Duodenal mucosa (tissue), 2 donors: ENCODE data around the gene AK9.

Source experiments
- H3K27ac ChIP-seq: one replicate; pipeline ENCODE4 v1.7.0; 2013; ENCODE audit warnings: low read depth, low read length
- H3K27me3 ChIP-seq, 2 donors: one replicate each; pipeline ENCODE4 v1.7.0; 2013; ENCODE audit warnings: low read length in 2 of 2, control low read depth in 1 of 2; ENCODE audit not compliant: insufficient read depth in 2 of 2, control insufficient read depth in 1 of 2
- H3K36me3 ChIP-seq, 2 donors: one replicate each; pipeline ENCODE4 v1.7.0; 2013; ENCODE audit warnings: low read length in 2 of 2, control low read depth in 1 of 2; ENCODE audit not compliant: insufficient read depth in 2 of 2, control insufficient read depth in 1 of 2
- H3K4me1 ChIP-seq, 2 donors: one replicate each; pipeline ENCODE4 v1.7.0; 2013; ENCODE audit warnings: low read length in 2 of 2, control low read depth in 1 of 2; ENCODE audit not compliant: insufficient read depth in 2 of 2, control insufficient read depth in 1 of 2
- H3K4me3 ChIP-seq, 2 donors: one replicate each; pipeline ENCODE4 v1.7.0; 2013; ENCODE audit warnings: low read length in 2 of 2, low read depth in 1 of 2
- H3K9ac ChIP-seq, 2 donors: one replicate each; pipeline ENCODE4 v1.7.0; 2013; ENCODE audit warnings: low read length in 2 of 2, low read depth in 1 of 2
- H3K9me3 ChIP-seq, 2 donors: one replicate each; pipeline ENCODE4 v1.7.0; 2013; ENCODE audit warnings: low read length in 2 of 2, control low read depth in 1 of 2; ENCODE audit not compliant: control insufficient read depth in 1 of 2

Gene AK9

DNA sequence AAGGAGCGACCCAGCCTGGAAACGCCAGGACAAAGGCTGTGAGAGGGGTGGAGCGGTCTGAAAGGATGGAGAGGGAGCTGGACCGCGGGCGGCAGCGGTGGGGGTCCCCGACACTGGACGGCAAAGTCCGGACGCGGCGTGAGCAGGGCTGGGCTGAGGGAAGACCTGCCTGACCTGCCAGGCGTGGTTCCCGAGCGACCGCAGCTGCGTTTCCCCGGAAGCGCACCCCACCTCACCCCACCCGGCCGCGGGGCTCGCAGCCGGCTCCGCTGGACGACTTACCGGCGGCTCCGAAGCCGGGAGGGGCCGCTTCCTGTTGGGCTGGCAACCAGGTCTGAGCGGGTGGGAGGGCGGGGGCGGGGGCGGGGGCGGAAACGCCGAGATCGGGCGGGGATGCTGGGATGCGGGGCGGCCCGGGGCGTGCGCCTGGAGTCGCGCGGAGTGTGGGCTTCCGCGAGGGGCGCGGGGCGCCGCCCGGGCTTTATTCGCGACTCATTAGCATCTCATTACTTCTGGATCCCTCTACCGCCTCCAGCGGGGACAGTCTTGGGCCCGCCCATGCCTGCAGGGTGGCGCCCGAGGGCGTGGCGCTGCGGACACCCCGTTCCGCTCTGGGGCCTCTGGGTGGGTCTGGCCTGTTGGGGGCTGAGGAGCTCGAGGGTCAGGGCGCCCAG is 235.4 kb downstream of the AK9 start, which contains the start of gene MICAL1:
Gene MICAL1 (minus strand): TSS at position 336 of the 674 bp plus-strand sequence. CDS start 1,576 bp downstream, outside the sequence.
- peak within 1 kb of the TSS; percentile 83 for H3K27ac ChIP-seq
- peaks cover 35 to 47% of the 10 kb centered on the region in 2 donors for H3K4me1 ChIP-seq
- H3K36me3 ChIP-seq = peaks cover 11 to 22% of the 10 kb centered on the region in 2 donors
- peak within 1 kb of the TSS; percentile 80 to 94 for H3K4me3 ChIP-seq
- no peaks in the 10 kb centered on the region for H3K9me3 ChIP-seq
- H3K9ac ChIP-seq = peak within 1 kb of the TSS; percentile 85 to 96
- H3K27me3 ChIP-seq = no peaks in the 10 kb centered on the region

DNA sequence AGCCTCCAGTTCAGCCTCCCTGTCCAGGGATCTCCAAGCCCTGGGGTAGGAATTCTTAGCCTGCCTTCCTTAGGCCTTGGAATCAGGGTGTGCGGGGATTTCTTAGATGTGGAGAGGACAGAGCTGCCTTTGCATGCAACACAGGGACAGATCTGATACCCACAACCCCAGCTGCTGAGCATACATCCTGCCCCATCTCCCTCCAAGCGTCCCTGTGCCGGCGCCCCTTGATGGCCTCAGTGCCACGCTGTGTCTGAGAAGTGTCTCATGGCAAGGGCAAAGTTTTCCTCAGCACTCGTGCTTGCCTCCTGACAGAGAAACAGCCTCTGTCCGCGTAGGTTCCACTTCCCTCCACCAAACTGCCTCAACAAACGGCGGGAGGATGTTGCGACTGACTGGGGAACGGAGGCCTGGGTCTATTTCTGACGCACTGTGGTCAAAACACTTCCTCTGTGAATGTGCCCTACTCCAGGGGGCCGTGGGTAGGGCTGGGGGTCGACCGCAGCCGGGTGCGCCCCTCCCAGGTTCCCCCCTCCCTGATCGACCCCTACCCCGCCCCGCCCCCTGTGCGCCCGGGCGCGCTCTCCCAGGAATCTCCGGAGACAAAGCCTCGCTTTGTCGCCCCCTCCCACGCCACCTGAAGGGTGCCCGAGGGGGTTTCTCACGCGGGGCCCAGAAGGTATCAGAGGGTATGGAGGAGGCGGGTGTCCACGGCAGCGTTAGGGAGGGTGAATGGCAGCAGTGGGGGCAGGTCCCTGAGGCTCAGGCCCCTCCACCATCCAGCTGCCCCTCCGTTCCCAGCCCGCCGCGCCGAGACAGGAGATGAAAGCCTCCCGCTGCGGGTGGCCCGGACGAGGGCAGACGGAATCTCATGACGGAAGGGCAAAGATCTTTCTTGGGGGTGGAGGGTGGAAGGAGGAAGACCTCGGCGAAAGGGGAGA is 236.2 kb downstream of the AK9 start:
- peak overlapping the region; percentile 83 for H3K27ac ChIP-seq
- H3K9ac ChIP-seq = peak overlapping the region; percentile 85 to 96

DNA sequence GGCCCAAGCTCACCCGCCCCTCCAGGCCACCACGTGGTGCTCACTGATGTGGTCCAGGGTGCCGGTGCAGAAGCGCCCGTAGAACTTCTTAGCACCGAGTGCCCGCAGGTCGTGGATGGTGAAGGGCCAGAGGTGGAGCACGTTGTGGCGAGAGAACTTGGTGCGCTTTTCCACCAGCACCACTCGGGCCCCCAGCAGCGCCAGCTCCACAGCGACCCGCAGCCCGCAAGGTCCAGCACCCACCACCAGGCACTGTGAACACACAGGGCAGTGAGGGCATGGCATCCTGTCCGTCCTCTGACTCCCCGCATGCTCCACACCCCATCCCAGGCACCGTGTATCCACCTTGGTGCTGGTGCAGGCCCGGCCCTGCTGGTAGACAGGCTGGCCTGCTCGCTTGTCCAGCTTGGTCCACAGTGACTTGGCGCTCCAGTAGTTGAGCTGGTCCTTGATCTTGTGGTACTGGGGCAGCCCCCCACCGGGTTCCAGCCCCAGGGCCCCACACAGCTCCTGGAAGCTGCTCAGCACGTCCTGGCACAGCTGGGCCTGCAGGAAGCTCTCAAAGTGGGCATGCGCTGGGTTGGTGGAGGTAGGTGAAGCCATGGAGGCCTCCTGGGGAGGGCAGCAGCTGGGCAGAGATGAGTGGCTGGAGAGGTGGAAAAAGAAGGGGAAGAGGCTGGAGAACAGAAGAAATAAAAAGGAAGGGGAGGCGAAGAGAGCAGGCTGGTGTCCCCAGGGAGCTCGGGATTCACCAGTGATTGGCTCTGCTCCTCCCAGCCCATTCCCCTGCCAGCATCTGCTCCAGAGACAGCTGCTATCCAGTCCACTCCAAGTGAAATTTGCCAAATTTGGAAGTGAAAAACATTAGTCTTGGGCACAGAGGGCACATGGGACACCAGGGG is 237.2 kb downstream of the AK9 start:
- Histone ChIP-seq H3K27ac (peak overlapping the region; percentile 45), H3K36me3 (peaks cover 11 to 25% of the 10 kb centered on the region in 2 donors), H3K9ac (peak overlapping the region; percentile 85 to 96), H3K27me3 (no peaks in the 10 kb centered on the region), H3K4me1 (peaks cover 29 to 42% of the 10 kb centered on the region in 2 donors), H3K9me3 (no peaks in the 10 kb centered on the region), H3K4me3 (peak overlapping the region; percentile 80 to 94)

More for the DNA sequence above, 236.2 kb downstream of the AK9 start:
- peaks cover 11 to 25% of the 10 kb centered on the region in 2 donors for H3K36me3 ChIP-seq
- no peaks in the 10 kb centered on the region for H3K27me3 ChIP-seq
- peak overlapping the region; percentile 80 to 94 for H3K4me3 ChIP-seq
- H3K9me3 ChIP-seq = no peaks in the 10 kb centered on the region
- peaks cover 35 to 47% of the 10 kb centered on the region in 2 donors for H3K4me1 ChIP-seq

DNA sequence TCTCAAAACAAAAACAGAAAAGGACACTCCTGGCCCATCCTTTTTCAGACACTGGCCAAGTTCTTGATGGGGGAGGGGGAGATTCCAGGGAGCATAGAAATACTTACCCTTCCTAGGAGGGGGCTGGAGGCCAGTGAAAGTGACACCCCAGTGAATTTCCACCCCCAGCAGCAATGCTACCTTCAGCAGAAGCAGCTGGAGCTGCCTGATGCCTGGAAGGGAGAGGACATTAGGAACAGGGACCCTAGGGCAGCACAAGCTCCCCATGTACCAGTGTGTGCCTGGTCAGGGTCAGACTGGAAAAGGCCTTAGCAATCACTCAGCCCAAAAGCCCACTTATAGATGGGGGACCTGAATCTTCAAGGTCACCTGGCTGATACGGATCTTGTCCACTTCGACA is 237.8 kb downstream of the AK9 start:
- no peak overlapping the region for H3K4me3 ChIP-seq
- H3K36me3 ChIP-seq = peaks cover 14 to 25% of the 10 kb centered on the region in 2 donors
- no peaks in the 10 kb centered on the region for H3K9me3 ChIP-seq
- H3K9ac ChIP-seq = peak overlapping the region in 1 of 2 donors; percentile 18
- H3K27me3 ChIP-seq = no peaks in the 10 kb centered on the region
- no peak overlapping the region for H3K27ac ChIP-seq
- H3K4me1 ChIP-seq = peaks cover 25 to 35% of the 10 kb centered on the region in 2 donors

DNA sequence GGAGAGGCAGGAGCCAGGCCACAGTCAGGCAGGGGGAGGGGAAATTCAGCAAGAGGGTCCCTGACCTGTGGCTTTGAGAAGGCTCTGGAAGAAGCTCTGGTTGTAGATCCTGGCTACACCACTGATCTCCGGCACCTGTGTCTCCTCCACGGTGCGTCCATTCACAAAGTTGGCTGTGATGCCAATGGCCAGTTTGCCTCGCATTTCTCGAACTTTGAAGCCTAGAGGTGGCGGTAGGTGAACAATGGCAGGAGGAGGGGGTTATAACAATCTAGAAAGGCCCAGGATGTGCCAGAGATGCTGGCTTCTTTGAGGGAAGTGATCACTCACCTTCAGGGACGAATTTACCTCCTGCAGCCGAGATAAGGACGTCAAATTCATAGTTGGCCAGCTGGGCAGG is 238.8 kb downstream of the AK9 start:
- Histone ChIP-seq H3K4me1 (peaks cover 20 to 28% of the 10 kb centered on the region in 2 donors), H3K27me3 (no peaks in the 10 kb centered on the region), H3K4me3 (no peak overlapping the region), H3K9me3 (no peaks in the 10 kb centered on the region), H3K36me3 (peaks cover 15 to 27% of the 10 kb centered on the region in 2 donors), H3K27ac (no peak overlapping the region), H3K9ac (no peak overlapping the region)

DNA sequence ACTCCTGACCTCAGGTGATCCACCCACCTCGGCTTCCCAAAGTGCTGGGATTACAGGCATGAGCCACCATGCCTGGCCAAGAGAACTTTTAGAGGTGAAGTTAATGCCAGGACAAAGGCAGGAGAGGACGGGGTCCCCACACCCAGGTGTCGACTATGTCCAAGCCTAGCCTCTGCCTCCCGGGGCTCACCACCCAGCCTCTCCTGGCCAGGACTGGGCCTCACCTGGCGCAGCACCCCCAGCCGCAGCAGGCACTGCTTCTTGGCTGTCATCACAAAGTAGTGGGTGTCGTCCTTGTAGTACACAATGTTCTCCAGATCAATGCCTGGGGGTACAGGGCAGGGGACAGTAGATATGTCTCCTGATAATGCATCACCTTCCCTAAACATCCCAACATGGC is 239.6 kb downstream of the AK9 start:
- Histone ChIP-seq H3K4me1 (peaks cover 15 to 20% of the 10 kb centered on the region in 2 donors), H3K4me3 (no peak overlapping the region), H3K27ac (no peak overlapping the region), H3K9me3 (no peaks in the 10 kb centered on the region), H3K36me3 (peaks cover 18 to 35% of the 10 kb centered on the region in 2 donors), H3K9ac (no peak overlapping the region), H3K27me3 (no peaks in the 10 kb centered on the region)

DNA sequence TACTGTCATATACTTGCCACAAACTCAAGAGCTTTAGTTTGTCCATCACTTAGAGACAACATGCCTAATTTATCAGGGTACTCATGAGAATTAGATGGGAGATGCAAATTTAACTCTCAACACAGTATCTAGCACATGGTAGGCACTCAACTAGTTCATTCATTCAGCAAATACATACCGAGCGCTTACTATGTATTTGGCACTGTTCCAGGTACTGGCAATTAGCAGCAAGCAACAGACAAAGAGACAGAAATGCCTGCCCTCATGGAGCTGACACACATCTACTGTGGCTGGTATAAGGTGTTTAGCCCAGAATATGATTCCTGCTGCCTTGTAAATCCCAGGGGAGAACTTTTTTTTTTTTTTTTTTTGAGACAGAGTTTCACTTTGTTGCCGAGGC is 240.2 kb downstream of the AK9 start:
- Histone ChIP-seq H3K27me3 (no peaks in the 10 kb centered on the region), H3K4me1 (peaks cover 17 to 18% of the 10 kb centered on the region in 2 donors), H3K9ac (no peak overlapping the region), H3K9me3 (no peaks in the 10 kb centered on the region), H3K27ac (no peak overlapping the region), H3K4me3 (no peak overlapping the region), H3K36me3 (peaks cover 20 to 41% of the 10 kb centered on the region in 2 donors)

DNA sequence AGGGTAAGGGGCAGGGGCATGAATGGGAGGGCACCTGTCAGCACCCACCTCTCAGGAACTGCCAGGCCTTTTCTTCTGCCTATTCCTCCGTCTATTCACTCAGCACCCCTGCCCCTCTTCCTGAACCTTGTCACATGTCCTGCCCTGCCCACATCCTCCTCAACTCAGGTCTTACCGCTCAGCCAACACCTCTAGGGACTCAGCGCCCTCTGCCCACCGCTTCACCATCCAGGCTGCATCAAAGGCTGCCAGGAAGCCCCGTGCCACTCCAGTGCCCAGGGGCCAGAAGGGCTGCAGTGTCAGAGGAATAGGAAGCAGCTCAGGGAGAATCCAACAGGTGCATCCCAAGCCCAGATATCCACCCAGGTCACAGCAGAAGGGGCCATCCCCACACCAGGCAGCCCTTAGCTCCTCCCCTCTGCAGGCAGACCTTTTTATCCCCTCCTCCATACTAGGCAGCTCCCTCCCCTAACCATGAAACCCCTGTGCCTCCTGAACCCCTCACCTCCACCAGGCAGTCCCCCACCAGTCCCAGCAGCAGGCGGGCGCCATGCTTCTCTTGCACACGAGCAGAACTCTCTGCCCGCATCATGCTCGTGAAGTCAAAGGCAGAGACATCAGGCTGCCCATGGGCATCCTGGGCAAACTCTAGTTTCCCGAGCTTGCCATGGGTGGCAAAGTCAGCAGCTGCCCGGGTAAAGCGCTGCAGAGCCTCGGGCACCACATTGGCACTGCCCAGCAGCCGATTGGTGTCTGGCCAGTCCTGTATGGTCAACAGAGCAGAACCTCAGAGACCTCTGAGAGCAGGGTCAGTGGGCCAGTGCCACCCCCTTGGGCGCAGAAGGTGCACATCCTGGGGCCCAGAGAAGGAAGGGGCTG is 241.0 kb downstream of the AK9 start:
- Histone ChIP-seq H3K9me3 (no peaks in the 10 kb centered on the region), H3K36me3 (peaks cover 25 to 49% of the 10 kb centered on the region in 2 donors), H3K9ac (no peak overlapping the region), H3K27me3 (no peaks in the 10 kb centered on the region), H3K4me3 (no peak overlapping the region), H3K4me1 (peaks cover 17 to 18% of the 10 kb centered on the region in 2 donors), H3K27ac (no peak overlapping the region)
